ENCODE results near the gene GMNC. TPM values are rescaled to one million over a fixed set of nuclear protein-coding genes. Genes with fewer than 3 reads are reported as not detected.

The GMNC gene
- total RNA-seq, 1 experiment from 2014 or later, result 0.27 TPM

DNA sequence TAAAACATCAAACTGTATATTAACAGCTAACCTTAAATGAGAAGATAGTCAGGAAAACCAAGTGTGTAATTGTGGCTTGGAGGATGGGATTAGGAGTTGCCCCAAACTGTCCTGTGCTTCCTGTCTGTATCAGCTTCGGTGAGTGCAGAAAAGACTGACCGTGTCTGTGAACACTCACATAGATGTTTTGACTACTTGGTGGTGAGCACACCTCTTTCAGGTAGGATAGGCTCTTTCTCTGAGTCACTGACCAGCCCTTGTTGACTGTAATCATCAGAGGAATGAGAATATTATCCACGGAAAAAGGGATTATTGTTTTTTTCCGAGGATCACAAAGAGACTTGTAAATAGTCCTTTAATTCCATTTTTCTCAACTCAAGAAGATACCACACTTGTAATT, 51.5 kb downstream of the GMNC start:
- H3K4me3 ChIP-seq (replicated peaks in 1 of 2; ENCODE audit: low read depth in 1 of 2, low read length in 2 of 2), result no peak overlapping the region
- no peaks in the 10 kb centered on the region for H3K27me3 ChIP-seq (ENCODE audit: insufficient read depth, low read length)
- ChIA-PET CTCF (interaction anchor here (0.8 to 2.4 kb wide), 2 partner anchors 73 to 240 kb away, joined by 3 to 18 read pairs; no protein-coding TSS in a partner anchor), POLR2A (no interaction called here), RAD21 (ENCODE audit: low non-redundant PET in 1 of 2, low total read pairs in 2 of 2, uncharacterized antibody in 2 of 2, unreplicated experiment in 2 of 2) (no interaction called here)
- no peaks in the 10 kb centered on the region for H4K20me1 ChIP-seq (ENCODE audit: insufficient read depth)
- TF ChIP-seq ZNF274 (IDR thresholded peaks at IDR 0.05; ENCODE audit: low read depth, low read length), result no peak
- TF ChIP-seq JUND (IDR thresholded peaks at IDR 0.05), result no peak
- TF ChIP-seq POLR2A (IDR thresholded peaks at IDR 0.05; ENCODE audit: borderline replicate concordance, extremely low read depth, insufficient read depth, insufficient read length), result no peak
- no peak for TF ChIP-seq SP1 (IDR thresholded peaks at IDR 0.05; ENCODE audit: low read depth)
- TF ChIP-seq FOSL1 (IDR thresholded peaks at IDR 0.05; ENCODE audit: low read depth), result no peak
- TF ChIP-seq, protein P1, sequence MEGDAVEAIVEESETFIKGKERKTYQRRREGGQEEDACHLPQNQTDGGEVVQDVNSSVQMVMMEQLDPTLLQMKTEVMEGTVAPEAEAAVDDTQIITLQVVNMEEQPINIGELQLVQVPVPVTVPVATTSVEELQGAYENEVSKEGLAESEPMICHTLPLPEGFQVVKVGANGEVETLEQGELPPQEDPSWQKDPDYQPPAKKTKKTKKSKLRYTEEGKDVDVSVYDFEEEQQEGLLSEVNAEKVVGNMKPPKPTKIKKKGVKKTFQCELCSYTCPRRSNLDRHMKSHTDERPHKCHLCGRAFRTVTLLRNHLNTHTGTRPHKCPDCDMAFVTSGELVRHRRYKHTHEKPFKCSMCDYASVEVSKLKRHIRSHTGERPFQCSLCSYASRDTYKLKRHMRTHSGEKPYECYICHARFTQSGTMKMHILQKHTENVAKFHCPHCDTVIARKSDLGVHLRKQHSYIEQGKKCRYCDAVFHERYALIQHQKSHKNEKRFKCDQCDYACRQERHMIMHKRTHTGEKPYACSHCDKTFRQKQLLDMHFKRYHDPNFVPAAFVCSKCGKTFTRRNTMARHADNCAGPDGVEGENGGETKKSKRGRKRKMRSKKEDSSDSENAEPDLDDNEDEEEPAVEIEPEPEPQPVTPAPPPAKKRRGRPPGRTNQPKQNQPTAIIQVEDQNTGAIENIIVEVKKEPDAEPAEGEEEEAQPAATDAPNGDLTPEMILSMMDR (IDR thresholded peaks at IDR 0.05 in 2 of 3, conservative IDR thresholded peaks at IDR 0.05 in 1 of 3; ENCODE audit: borderline replicate concordance in 1 of 3, insufficient read depth in 1 of 3, low read depth in 2 of 3, low read length in 2 of 3), result no peak
- TF ChIP-seq SIN3A (IDR thresholded peaks at IDR 0.05; ENCODE audit: low read depth), result no peak
- TF ChIP-seq YY1 (IDR thresholded peaks at IDR 0.05; ENCODE audit: extremely low read depth, insufficient replicate concordance, low read depth, low read length), result no peak
- no peak for TF ChIP-seq CBX3 (IDR thresholded peaks at IDR 0.05; ENCODE audit: low read depth)
- no peak for TF ChIP-seq RAD21 (IDR thresholded peaks at IDR 0.05; ENCODE audit: low read depth)
- TF ChIP-seq SRF (IDR thresholded peaks at IDR 0.05; ENCODE audit: low read depth), result no peak
- ATAC-seq, result no peak
- H3K9me2 ChIP-seq (ENCODE audit: insufficient read depth), result no peaks in the 10 kb centered on the region
- no peak overlapping the region for H3K9ac ChIP-seq (ENCODE audit: low read length)
- H3K27ac ChIP-seq (ENCODE audit: low read depth, low read length), result no peak overlapping the region
- intact Hi-C loops (cut with micrococcal nuclease), result loop anchor here (2.0 kb wide), 1 partner anchor 74 kb away; no protein-coding TSS in a partner anchor
- BruUV-seq (replicated peaks), result no TSS peak
- no peaks in the 10 kb centered on the region for H3K79me2 ChIP-seq (ENCODE audit: insufficient read depth, low read length)
- H3K4me2 ChIP-seq (ENCODE audit: low read length), result no peak overlapping the region
- no peaks in the 10 kb centered on the region for H3K36me3 ChIP-seq (ENCODE audit: control insufficient read depth in 1 of 2, insufficient read depth in 2 of 2, low read length in 2 of 2)
- no peak for DNase-seq (ENCODE audit: low read depth, low spot score)
- no peaks in the 10 kb centered on the region for H3K9me3 ChIP-seq (ENCODE audit: control insufficient read depth in 1 of 2, insufficient read depth in 1 of 2, low read depth in 1 of 2, low read length in 2 of 2)
- no peak overlapping the region for H2AFZ ChIP-seq (ENCODE audit: low read depth, low read length, poor library complexity, severe bottlenecking)
- H3K4me1 ChIP-seq (ENCODE audit: control insufficient read depth in 1 of 2, insufficient read depth in 2 of 2, low read length in 2 of 2), result no peaks in the 10 kb centered on the region

Data from HCT116 (cell line).